Measurements from ENCODE around the gene TLR5.
"Not testable (repeated sequence)": the region's sequence is repeated elsewhere in the genome, so short reads cannot be mapped to it uniquely, and the experiment has no call there.

DNA sequence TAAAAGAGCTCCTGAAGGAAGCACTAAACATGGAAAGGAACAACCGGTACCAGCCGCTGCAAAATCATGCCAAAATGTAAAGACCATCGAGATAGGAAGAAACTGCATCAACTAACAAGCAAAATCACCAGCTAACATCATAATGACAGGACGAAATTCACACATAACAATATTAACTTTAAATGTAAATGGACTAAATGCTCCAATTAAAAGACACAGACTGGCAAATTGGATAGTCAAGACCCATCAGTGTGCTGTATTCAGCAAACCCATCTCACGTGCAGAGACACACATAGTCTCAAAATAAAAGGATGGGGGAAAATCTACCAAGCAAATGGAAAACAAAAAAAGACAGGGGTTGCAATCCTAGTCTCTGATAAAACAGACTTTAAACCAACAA, 26.4 kb upstream of the TLR5 start:
- TF ChIP-seq, protein P1, sequence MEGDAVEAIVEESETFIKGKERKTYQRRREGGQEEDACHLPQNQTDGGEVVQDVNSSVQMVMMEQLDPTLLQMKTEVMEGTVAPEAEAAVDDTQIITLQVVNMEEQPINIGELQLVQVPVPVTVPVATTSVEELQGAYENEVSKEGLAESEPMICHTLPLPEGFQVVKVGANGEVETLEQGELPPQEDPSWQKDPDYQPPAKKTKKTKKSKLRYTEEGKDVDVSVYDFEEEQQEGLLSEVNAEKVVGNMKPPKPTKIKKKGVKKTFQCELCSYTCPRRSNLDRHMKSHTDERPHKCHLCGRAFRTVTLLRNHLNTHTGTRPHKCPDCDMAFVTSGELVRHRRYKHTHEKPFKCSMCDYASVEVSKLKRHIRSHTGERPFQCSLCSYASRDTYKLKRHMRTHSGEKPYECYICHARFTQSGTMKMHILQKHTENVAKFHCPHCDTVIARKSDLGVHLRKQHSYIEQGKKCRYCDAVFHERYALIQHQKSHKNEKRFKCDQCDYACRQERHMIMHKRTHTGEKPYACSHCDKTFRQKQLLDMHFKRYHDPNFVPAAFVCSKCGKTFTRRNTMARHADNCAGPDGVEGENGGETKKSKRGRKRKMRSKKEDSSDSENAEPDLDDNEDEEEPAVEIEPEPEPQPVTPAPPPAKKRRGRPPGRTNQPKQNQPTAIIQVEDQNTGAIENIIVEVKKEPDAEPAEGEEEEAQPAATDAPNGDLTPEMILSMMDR (conservative IDR thresholded peaks at IDR 0.05 in 1 of 2, IDR thresholded peaks at IDR 0.05 in 1 of 2; ENCODE audit: low read depth in 1 of 2, low read length in 2 of 2) = not testable (repeated sequence)
- TF ChIP-seq EZH2 (IDR thresholded peaks at IDR 0.05; ENCODE audit: low read length, missing control alignments) = not testable (repeated sequence)
